ENCODE results near the gene TOP2A. TPM values are rescaled to one million over a fixed set of nuclear protein-coding genes. Genes with fewer than 3 reads are reported as not detected.

The TOP2A gene
- total RNA-seq, 1 experiment from 2014 or later, result 237 TPM

DNA sequence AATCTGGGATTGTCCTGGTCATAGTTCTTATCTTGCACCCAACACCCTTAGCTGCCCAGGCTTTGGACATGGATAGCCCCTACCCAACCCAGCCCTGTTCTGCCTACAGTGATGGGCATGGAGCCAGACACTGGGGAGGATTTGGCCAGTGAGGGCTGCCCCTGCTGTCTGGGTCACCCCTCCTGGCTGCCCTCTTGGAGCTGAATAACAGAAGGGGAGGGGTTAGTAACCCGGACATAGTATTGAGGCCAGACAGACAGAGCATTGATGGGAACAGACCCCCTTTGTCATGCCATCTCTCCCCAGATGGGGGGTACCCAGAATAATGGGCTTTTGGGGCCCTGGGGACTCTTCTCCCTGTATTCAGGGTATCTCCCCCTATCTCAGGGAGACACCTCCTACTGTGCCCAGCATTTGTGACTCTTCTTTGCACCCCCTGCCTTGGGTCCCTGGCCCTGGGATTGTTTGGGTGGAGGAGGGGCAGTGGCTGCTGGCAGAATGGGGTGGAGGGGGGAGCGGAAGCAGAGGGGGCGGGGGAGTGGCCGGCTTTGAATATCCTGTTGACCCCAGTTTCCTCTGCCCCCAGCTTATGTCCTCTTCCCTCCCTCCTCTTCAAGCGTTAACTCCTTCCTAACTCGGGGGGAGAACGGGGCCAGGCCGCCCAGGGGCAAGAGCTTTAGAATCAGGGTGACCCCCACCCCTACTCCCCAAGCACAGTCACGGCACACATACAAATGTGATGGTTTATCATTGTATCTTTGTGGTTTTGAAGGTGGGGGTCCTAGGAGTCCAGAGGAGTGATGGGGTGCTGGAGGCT is 70.2 kb downstream of the TOP2A start:
- H3K4me3 Mint-ChIP-seq (ENCODE audit: unreplicated experiment), result peak overlapping the region; percentile 28
- peaks cover 38% of the 10 kb centered on the region for H3K4me1 ChIP-seq
- peaks cover 28% of the 10 kb centered on the region for H3K4me1 Mint-ChIP-seq (ENCODE audit: low read depth, unreplicated experiment)
- POLR2A ChIA-PET, result no interaction called here
- H3K9me3 Mint-ChIP-seq (ENCODE audit: unreplicated experiment), result no peaks in the 10 kb centered on the region
- H3K36me3 Mint-ChIP-seq (ENCODE audit: insufficient read depth, unreplicated experiment), result peaks cover 44% of the 10 kb centered on the region
- no peaks in the 10 kb centered on the region for H3K27me3 ChIP-seq (replicated peaks; ENCODE audit: control insufficient read depth, insufficient read depth, low read length)
- TF ChIP-seq, protein P1, sequence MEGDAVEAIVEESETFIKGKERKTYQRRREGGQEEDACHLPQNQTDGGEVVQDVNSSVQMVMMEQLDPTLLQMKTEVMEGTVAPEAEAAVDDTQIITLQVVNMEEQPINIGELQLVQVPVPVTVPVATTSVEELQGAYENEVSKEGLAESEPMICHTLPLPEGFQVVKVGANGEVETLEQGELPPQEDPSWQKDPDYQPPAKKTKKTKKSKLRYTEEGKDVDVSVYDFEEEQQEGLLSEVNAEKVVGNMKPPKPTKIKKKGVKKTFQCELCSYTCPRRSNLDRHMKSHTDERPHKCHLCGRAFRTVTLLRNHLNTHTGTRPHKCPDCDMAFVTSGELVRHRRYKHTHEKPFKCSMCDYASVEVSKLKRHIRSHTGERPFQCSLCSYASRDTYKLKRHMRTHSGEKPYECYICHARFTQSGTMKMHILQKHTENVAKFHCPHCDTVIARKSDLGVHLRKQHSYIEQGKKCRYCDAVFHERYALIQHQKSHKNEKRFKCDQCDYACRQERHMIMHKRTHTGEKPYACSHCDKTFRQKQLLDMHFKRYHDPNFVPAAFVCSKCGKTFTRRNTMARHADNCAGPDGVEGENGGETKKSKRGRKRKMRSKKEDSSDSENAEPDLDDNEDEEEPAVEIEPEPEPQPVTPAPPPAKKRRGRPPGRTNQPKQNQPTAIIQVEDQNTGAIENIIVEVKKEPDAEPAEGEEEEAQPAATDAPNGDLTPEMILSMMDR (IDR thresholded peaks at IDR 0.05; ENCODE audit: insufficient read depth in 1 of 2, low read depth in 1 of 2, low read length in 1 of 2, severe bottlenecking in 1 of 2, unreplicated experiment in 1 of 2), result no peak
- H3K9me3 ChIP-seq, result no peaks in the 10 kb centered on the region
- no peak overlapping the region for H3K4me3 ChIP-seq (ENCODE audit: low read depth, low read length)
- peak overlapping the region; percentile 25 for H3K27ac Mint-ChIP-seq (ENCODE audit: unreplicated experiment)
- BruUV-seq (replicated peaks), result no TSS peak
- no peak for DNase-seq
- intact Hi-C loops (cut with micrococcal nuclease; ENCODE audit: unreplicated experiment), result loop anchor here (2.0 kb wide), 1 partner anchor 45 kb away; no protein-coding TSS in a partner anchor
- no peaks in the 10 kb centered on the region for H3K27me3 Mint-ChIP-seq (ENCODE audit: insufficient read depth, unreplicated experiment)
- CTCF ChIA-PET, result no interaction called here
- H3K36me3 ChIP-seq (ENCODE audit: control insufficient read depth, insufficient read depth, low read length), result peaks cover 5% of the 10 kb centered on the region; the same call in 1 of the 2 replicates

DNA sequence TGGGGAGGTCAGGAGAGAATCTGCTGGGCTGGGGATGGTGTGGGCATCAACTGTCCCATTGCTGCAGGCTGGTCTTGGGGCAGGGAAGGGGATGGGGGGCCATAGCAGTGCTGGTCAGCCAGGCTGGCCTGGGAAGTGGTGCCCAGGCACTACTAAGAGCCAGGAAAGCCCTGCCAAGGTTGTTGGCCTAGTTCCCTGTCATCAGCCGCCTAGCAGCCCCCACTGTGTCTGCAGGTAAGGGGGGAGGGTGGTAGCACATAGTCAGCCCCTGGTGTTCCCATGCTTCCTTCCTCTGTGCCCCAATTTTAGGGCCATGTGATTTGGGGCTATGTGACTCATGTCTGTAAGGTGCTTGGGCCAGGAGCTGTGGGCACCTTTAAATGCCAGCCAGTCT is 70.9 kb downstream of the TOP2A start:
- Histone ChIP-seq H3K36me3 (ENCODE audit: control insufficient read depth, insufficient read depth, low read length) (peaks cover 2% of the 10 kb centered on the region; the same call in 1 of the 2 replicates), H3K4me1 (peaks cover 38% of the 10 kb centered on the region), H3K4me3 (ENCODE audit: low read depth, low read length) (no peak overlapping the region), H3K27me3 (replicated peaks; ENCODE audit: control insufficient read depth, insufficient read depth, low read length) (no peaks in the 10 kb centered on the region), H3K9me3 (no peaks in the 10 kb centered on the region)
- Mint-ChIP-seq H3K9me3 (ENCODE audit: unreplicated experiment) (no peaks in the 10 kb centered on the region), H3K27me3 (ENCODE audit: insufficient read depth, unreplicated experiment) (no peaks in the 10 kb centered on the region), H3K4me3 (ENCODE audit: unreplicated experiment) (peak overlapping the region; percentile 28), H3K36me3 (ENCODE audit: insufficient read depth, unreplicated experiment) (peaks cover 44% of the 10 kb centered on the region), H3K4me1 (ENCODE audit: low read depth, unreplicated experiment) (peaks cover 24% of the 10 kb centered on the region), H3K27ac (ENCODE audit: unreplicated experiment) (peak overlapping the region; percentile 93)
- intact Hi-C loops (cut with micrococcal nuclease; ENCODE audit: unreplicated experiment), result loop anchor here (1.0 to 2.0 kb wide), 2 partner anchors 12 to 44 kb away; no protein-coding TSS in a partner anchor
- ChIA-PET POLR2A (no interaction called here), CTCF (interaction anchor here (1.2 to 2.9 kb wide), 3 partner anchors 8 to 186 kb away, joined by 3 to 39 read pairs (median 7); no protein-coding TSS in a partner anchor)
- no TSS peak for BruUV-seq (replicated peaks)
- no peak for DNase-seq
- TF ChIP-seq, protein P1 (IDR thresholded peaks at IDR 0.05; ENCODE audit: insufficient read depth in 1 of 2, low read depth in 1 of 2, low read length in 1 of 2, severe bottlenecking in 1 of 2, unreplicated experiment in 1 of 2), result no peak

DNA sequence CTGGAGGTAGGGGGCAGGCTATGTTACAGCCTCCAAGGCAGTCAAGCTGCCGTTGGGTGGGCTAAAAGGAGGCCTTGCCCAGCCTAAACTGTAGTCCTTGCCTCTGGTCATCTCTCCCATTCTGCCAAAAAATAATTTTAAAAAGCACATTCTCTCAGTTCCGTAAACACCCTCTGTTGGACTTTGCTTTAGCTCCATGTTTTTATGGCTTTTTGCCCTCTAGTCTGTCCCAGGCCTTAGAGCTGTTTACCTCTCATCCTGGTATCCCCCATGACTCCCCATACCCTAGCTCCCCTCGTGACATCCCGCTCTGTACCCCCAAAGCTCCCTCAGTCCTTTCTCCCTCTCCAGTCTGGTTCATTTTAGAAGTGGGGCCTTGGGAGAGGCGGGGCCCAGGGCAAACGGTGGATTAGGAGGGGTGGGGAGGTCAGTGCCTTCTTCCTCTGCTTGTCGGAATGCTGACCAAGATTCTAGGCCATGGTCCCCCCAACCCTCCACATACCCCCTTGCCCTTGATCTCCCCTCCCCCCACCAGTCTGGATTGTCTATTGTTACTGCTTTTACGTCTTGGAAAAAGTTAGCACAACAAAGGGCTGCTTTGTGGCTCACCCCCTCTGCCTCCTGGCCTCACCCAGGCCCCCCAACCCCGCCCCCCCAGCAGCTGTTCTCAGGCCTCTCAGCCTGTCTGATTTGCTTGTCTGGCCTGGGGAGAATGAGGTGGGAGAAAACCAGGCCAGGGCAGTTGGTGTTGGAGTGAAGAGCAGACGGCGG is 71.5 kb downstream of the TOP2A start:
- BruUV-seq (replicated peaks), result no TSS peak
- Histone ChIP-seq H3K4me3 (ENCODE audit: low read depth, low read length) (peak overlapping the region; percentile 64; the same call in 1 of the 2 replicates), H3K9me3 (no peaks in the 10 kb centered on the region), H3K36me3 (ENCODE audit: control insufficient read depth, insufficient read depth, low read length) (peaks cover 2% of the 10 kb centered on the region; the same call in 1 of the 2 replicates), H3K4me1 (peaks cover 38% of the 10 kb centered on the region), H3K27me3 (replicated peaks; ENCODE audit: control insufficient read depth, insufficient read depth, low read length) (no peaks in the 10 kb centered on the region)
- CTCF ChIA-PET, result interaction anchor here (1.0 to 2.9 kb wide), 11 partner anchors 9 to 233 kb away, joined by 3 to 40 read pairs (median 5); partner anchors contain the start of gene TOP2A
- POLR2A ChIA-PET, result interaction anchor here (0.5 to 2.1 kb wide), 9 partner anchors 11 to 98 kb away, joined by 3 to 36 read pairs (median 3); partner anchors contain the start of gene TOP2A
- no peaks in the 10 kb centered on the region for H3K27me3 Mint-ChIP-seq (ENCODE audit: insufficient read depth, unreplicated experiment)
- H3K36me3 Mint-ChIP-seq (ENCODE audit: insufficient read depth, unreplicated experiment), result peaks cover 44% of the 10 kb centered on the region
- no peaks in the 10 kb centered on the region for H3K9me3 Mint-ChIP-seq (ENCODE audit: unreplicated experiment)
- peak overlapping the region; percentile 93 for H3K27ac Mint-ChIP-seq (ENCODE audit: unreplicated experiment)
- intact Hi-C loops (cut with micrococcal nuclease; ENCODE audit: unreplicated experiment), result loop anchor here (1.0 to 2.0 kb wide), 4 partner anchors 12 to 43 kb away; no protein-coding TSS in a partner anchor
- H3K4me1 Mint-ChIP-seq (ENCODE audit: low read depth, unreplicated experiment), result peaks cover 24% of the 10 kb centered on the region
- DNase-seq, result no peak
- TF ChIP-seq, protein P1 (IDR thresholded peaks at IDR 0.05; ENCODE audit: insufficient read depth in 1 of 2, low read depth in 1 of 2, low read length in 1 of 2, severe bottlenecking in 1 of 2, unreplicated experiment in 1 of 2), result no peak
- peak overlapping the region; percentile 89 for H3K4me3 Mint-ChIP-seq (ENCODE audit: unreplicated experiment)
